ENCODE data around the gene LYPLAL1.

DNA sequence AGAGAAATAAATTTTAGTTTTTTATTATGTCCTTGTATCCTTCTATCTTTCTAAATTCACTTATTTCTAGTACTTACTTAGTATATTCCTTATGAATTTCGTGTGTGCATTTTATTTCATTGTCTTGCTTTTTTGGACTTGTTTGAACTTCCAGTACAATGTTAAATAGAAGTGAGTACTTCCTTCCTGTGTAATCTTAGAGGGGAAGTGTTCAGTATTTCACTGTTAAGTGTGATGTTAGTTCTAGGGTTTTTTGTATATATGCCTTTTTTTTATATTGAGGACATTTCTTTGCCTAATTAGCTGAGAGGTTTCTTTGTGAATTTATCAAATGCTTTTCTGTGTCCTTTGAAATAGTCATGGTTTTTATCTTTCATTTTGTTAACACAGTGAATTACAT is 10.7 kb downstream of the LYPLAL1 start:
- TF ChIP-seq, protein P1, sequence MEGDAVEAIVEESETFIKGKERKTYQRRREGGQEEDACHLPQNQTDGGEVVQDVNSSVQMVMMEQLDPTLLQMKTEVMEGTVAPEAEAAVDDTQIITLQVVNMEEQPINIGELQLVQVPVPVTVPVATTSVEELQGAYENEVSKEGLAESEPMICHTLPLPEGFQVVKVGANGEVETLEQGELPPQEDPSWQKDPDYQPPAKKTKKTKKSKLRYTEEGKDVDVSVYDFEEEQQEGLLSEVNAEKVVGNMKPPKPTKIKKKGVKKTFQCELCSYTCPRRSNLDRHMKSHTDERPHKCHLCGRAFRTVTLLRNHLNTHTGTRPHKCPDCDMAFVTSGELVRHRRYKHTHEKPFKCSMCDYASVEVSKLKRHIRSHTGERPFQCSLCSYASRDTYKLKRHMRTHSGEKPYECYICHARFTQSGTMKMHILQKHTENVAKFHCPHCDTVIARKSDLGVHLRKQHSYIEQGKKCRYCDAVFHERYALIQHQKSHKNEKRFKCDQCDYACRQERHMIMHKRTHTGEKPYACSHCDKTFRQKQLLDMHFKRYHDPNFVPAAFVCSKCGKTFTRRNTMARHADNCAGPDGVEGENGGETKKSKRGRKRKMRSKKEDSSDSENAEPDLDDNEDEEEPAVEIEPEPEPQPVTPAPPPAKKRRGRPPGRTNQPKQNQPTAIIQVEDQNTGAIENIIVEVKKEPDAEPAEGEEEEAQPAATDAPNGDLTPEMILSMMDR (IDR thresholded peaks at IDR 0.05) = no peak
- TF ChIP-seq HMGA2 (CRISPR knock-in tag; IDR thresholded peaks at IDR 0.05) = no peak
- TF ChIP-seq ETV6 (CRISPR knock-in tag; IDR thresholded peaks at IDR 0.05) = no peak
- no peak for TF ChIP-seq NFYB (CRISPR knock-in tag; conservative IDR thresholded peaks at IDR 0.05; ENCODE audit: low read depth)
- no peak for TF ChIP-seq FOXP4 (CRISPR knock-in tag; IDR thresholded peaks at IDR 0.05)
- no peak for TF ChIP-seq SP1 (CRISPR knock-in tag; conservative IDR thresholded peaks at IDR 0.05)

All from WTC11 (cell line).